GF-D8 (cell line): ENCODE results near the gene HOXA1.

Experiments used
- DNase-seq: peaks from one replicate; lab custom pipeline; 2025; lab: John Stamatoyannopoulos, UW

Gene HOXA1

DNA sequence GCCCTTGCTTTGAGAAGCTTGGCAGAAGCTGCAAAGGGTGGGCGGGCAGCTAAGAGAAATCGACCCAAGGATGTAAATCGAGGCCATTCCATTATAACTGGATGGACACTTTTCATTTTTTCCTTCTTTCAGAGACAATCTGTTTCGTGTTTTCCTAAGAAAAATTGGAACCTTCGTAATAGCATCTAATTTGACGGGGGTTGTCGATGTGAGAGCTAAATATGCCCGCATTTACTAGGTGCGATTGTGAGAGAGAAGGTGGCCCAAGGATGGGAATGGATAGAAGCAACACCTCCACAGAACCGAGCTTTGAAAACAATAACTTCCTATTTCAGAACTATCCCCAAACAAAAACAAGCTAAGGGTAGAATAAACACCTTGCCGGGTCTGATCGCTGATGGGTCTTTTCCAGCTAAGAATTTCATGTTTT is 35.6 kb upstream of the HOXA1 start:
- DNase-seq = no peak

GRCh38 chr7:27130540-27131389 is 35.0 kb upstream of the HOXA1 start, which contains the start of gene HOXA4:
TSS of gene HOXA4 (minus strand) at chr7:27130757. CDS start at chr7:27130733, 24 bp downstream.
- no peak for DNase-seq

GRCh38 chr7:27129729-27130539 is 34.1 kb upstream of the HOXA1 start:
- no peak for DNase-seq

DNA sequence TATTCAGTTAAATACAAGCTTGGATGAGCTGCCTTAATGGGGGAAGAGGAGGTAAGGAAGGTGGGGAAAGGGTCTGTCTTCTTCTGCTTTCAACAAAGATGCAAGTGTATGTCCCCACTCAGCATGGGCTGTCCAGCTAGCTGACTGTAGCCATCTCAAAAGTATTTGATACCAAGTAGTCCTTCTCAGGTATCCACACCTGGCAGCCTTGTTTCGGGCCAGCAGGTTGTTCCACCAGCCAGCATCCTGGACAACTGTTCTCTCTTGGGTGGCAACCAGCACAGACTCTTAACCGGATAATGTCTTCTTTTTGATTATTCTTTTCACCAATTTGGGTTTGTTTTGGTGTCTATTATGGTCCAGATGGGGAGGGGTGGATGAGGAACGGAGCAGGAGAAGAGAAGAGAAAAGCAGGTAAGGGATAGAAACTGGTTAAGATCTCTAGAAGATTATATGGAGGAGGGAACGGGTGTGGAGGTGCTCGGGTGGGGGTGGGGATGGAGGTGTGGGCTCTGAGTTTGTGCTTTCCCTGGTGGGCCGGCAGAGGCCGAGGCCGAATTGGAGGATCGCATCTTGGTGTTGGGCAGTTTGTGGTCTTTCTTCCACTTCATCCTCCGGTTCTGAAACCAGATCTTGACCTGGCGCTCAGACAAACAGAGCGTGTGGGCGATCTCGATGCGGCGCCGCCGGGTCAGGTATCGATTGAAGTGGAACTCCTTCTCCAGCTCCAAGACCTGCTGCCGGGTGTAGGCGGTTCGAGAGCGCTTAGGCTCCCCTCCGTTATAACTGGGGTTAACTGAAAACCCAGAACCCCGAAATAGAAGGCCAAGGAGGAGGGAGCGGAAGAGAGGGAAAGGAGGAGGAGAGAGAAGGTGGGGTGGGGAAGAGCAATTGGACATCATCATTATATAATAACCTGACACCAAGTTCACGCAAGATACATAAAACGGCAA is 33.3 kb upstream of the HOXA1 start:
- DNase-seq = no peak

DNA sequence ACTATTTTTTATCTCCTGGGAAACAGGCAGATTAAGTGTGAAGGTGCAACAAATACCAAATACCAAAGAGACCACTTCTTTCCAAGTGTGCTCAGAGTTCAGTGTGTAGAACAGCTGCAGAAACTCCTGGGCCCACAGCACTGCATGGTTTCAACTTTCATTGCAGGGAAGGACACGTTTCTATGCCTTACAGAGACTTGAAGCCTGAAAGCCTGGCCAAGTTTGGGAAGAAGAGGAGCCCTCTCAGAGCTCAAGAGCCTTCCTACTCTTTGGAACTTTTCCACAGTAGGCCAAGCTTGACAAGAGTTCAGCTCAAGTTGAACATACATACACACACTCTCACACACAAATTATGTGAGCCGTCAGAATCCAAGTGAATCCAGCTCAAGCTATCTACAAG is 32.2 kb upstream of the HOXA1 start:
- DNase-seq = no peak

GRCh38 chr7:27126596-27127327 is 31.0 kb upstream of the HOXA1 start:
- no peak for DNase-seq

DNA sequence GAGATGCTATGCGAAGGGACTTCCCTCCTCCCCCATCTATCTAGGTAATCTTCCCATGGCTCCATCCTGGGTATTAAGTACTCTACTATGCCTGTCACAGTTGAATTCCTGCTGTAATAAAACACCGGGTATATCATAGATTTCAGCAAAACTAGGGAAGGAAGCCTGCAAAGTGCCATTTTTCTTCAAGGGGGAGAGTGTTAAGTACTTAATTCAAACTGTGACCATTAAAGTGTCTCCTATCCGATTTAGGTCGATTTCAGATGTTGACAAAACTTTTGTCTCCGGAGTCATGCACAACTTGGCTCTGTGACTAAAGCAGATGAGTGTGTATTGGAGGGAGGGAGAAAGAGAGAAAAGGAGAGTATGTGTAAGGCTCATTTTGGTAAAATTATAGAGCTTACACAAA is 30.2 kb upstream of the HOXA1 start:
- no peak for DNase-seq

GRCh38 chr7:27124902-27125689 is 29.3 kb upstream of the HOXA1 start:
- no peak for DNase-seq

- DNase-seq = no peak
These were observed 28.5 kb upstream of the HOXA1 start for GRCh38 chr7:27124096-27124901.

DNA sequence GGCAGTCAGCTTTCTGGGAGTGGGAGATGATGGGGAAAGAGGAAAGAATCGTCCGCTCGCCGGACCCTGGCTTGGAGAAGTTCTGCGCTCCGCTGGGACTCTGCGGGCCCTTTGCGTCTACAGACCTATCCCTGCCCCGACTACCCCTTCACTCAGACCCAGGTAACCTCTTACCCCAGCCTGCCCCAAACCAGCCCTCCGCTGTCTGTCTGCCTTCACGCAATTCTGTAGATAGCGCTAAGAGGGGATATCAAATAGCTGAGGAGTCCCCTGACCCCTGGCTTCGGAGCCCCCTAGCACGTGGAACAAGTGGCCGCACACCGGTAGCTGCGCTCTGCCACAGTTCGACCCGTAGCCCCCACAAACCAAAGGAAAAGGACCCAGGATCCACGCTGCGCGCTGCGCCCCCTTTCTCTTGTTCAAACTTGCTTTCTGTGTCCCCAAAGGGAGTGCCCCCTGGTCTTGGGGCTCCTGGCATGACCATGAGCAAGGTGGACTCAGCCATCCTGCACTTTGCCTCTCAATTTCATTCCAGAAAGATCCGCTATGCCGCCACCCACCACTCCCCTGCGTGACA is 27.8 kb upstream of the HOXA1 start:
- no peak for DNase-seq

- no peak for DNase-seq
These were observed 27.2 kb upstream of the HOXA1 start for GRCh38 chr7:27123007-27123476.

- DNase-seq = no peak
These were observed 26.5 kb upstream of the HOXA1 start for GRCh38 chr7:27122077-27122910.

GRCh38 chr7:27121684-27122076 is 25.9 kb upstream of the HOXA1 start:
- no peak for DNase-seq

DNA sequence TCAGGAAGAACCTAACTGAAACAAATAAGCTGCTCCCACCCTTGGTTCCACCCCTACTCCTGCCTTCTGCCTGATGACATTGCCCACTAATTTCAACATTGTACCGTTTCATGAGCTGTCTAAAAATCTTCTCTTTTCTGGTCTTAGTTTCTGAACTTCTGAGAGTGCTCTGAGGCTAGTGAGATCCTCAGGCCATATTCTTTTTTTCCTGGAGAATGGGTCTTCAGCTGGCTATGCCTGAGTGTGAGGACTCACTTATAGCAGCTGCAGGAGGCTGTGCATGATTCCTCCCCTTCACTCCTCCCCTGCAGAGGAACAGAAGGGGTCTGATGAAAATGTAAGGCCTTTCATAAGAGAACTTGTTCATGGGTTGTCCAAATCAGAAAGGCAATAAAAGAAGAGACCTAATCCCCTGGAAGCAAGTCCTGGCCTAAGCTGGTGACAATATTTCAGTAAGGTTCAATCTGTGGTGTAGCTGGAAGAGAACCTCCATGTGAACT is 23.7 kb upstream of the HOXA1 start:
- no peak for DNase-seq

DNA sequence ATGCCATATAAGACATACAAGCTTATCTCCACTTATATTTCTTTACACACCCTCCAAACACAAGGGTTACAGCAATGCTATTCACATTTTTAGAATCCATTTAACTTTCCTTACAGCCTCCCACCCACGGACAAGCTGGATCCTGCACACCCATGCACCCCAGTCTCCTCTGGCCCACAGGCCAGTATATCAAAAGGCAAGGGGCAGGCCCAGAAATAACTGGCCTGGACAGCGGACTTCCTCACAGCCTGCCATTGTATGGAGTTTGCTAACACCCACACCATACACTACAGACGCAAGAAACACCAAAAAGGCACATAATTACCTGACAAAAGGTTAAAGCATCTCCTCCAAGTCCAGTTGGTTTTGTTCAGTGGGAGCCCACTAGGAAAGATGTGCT is 22.8 kb upstream of the HOXA1 start:
- no peak for DNase-seq

DNA sequence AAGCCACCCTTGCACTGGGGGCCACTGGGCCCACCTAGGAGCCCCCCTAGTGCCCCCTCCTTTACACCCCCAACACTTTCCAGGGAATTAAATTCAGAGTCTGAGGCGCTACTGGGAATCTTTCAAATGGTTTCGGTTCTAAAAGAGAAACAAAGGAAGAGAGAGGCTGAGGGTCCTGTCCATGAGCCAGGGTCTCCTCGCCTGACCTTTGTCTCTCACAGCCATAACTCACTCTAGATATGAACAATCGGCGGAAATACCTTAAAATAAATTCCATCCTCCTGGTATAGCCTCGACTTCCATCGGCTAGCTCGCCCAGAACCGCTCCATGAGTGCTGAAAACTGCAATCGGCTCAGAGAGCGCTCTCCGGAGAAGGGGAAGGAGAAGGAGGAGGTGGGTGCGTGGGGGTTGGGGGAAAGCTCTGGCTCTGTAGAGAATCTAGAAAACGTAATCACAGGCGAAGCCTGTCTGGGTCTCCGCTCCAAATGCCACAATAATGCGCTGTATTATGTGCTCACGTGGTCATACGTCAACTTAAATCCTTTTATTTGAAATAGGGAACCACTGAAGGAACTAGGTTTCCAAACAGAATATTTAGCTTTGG is 22.2 kb upstream of the HOXA1 start:
- no peak for DNase-seq
